WTC11 (cell line): Measurements from ENCODE around the gene COX10. TPM values are rescaled to one million over a fixed set of nuclear protein-coding genes. Genes with fewer than 3 reads are reported as not detected.

Experiments
- ATAC-seq: fragments of 200-7000 bp; cut with Tn5 transposase; 2 replicates; pipeline ENCODE4 v1.10.0; 2021; ENCODE audit warnings: mild to moderate bottlenecking, moderate library complexity
- CTCF ChIA-PET: fragments of 300-600 bp; sonication (Branson Sonifier 250); formaldehyde crosslinking; loops from one replicate; lab custom pipeline; 2021; ENCODE audit warnings: antibody characterized with exemption; lab: Charles Lee
- POLR2A ChIA-PET: fragments of 350-600 bp; sonication (Branson Sonifier 250); formaldehyde crosslinking; loops from one replicate; lab custom pipeline; 2021; ENCODE audit warnings: antibody characterized with exemption; lab: Charles Lee
- DNase-seq: peaks from one replicate; pipeline ENCODE4 v3.0.0; 2021; ENCODE audit warnings: low spot score
- H3K27ac Mint-ChIP-seq: 2 replicates; pipeline ENCODE4 v1.8.0; 2021; ENCODE audit warnings: mixed read lengths
- H3K27me3 Mint-ChIP-seq: 2 replicates; pipeline ENCODE4 v1.8.0; 2021; ENCODE audit warnings: low read depth, mild to moderate bottlenecking, moderate library complexity, mixed read lengths
- H3K36me3 Mint-ChIP-seq: 2 replicates; pipeline ENCODE4 v1.8.0; 2021; ENCODE audit warnings: mixed read lengths
- H3K4me1 Mint-ChIP-seq: 2 replicates; pipeline ENCODE4 v1.8.0; 2022; ENCODE audit warnings: mixed read lengths
- H3K4me3 Mint-ChIP-seq: 2 replicates; pipeline ENCODE4 v1.8.0; 2021; ENCODE audit warnings: mild to moderate bottlenecking, moderate library complexity, mixed read lengths
- H3K9me3 Mint-ChIP-seq: 2 replicates; pipeline ENCODE4 v1.8.0; 2021; ENCODE audit warnings: mixed read lengths
- ETV6 ChIP-seq: sonication (generic); formaldehyde crosslinking; IDR thresholded peaks from 2 replicates; pipeline ENCODE4 v1.8.1; 2022; ENCODE audit warnings: mild to moderate bottlenecking, missing genetic modification reagents
- FOXJ3 ChIP-seq: sonication (generic); formaldehyde crosslinking; IDR thresholded peaks from 2 replicates; pipeline ENCODE4 v1.9.0; 2021; ENCODE audit warnings: missing genetic modification reagents, mild to moderate bottlenecking, borderline replicate concordance
- FOXP1 ChIP-seq: sonication (generic); formaldehyde crosslinking; IDR thresholded peaks from 2 replicates; pipeline ENCODE4 v1.8.0; 2022; ENCODE audit warnings: missing genetic modification reagents, mild to moderate bottlenecking, moderate library complexity, borderline replicate concordance
- MXD4 ChIP-seq: fragments of 250-450 bp; sonication (Bioruptor Pico); IDR thresholded peaks from 2 replicates; pipeline ENCODE4 v1.8.0; 2021; ENCODE audit warnings: mild to moderate bottlenecking, moderate library complexity, borderline replicate concordance
- NFE2L1 ChIP-seq: sonication (generic); formaldehyde crosslinking; IDR thresholded peaks from 2 replicates; pipeline ENCODE4 v1.8.1; 2023; ENCODE audit warnings: missing genetic modification reagents
- NFYB ChIP-seq: sonication (generic); formaldehyde crosslinking; conservative IDR thresholded peaks from 2 replicates; pipeline ENCODE4 v1.8.0; 2022; ENCODE audit warnings: low read depth, missing genetic modification reagents
- RORB ChIP-seq: fragments of 250-450 bp; sonication (Bioruptor Pico); IDR thresholded peaks from 2 replicates; pipeline ENCODE4 v1.9.0; 2021; ENCODE audit warnings: mild to moderate bottlenecking
- TEAD1 ChIP-seq: sonication (generic); formaldehyde crosslinking; IDR thresholded peaks from 2 replicates; pipeline ENCODE4 v1.8.0; 2022; ENCODE audit warnings: mild to moderate bottlenecking, missing genetic modification reagents
- TEAD4 ChIP-seq: sonication (generic); formaldehyde crosslinking; IDR thresholded peaks from 2 replicates; pipeline ENCODE4 v1.8.0; 2022; ENCODE audit warnings: mild to moderate bottlenecking, missing genetic modification reagents
- TP53 ChIP-seq: sonication (generic); formaldehyde crosslinking; IDR thresholded peaks from 2 replicates; pipeline ENCODE4 v1.8.1; 2023; ENCODE audit warnings: mild to moderate bottlenecking, missing genetic modification reagents
- ZBTB21 ChIP-seq: sonication (generic); formaldehyde crosslinking; IDR thresholded peaks from 2 replicates; pipeline ENCODE4 v1.8.1; 2023; ENCODE audit warnings: mild to moderate bottlenecking, missing genetic modification reagents, borderline replicate concordance
- ZNF121 ChIP-seq: sonication (generic); formaldehyde crosslinking; IDR thresholded peaks from 2 replicates; pipeline ENCODE4 v1.8.0; 2023; ENCODE audit warnings: missing genetic modification reagents
- ZNF317 ChIP-seq: sonication (generic); formaldehyde crosslinking; IDR thresholded peaks from 2 replicates; pipeline ENCODE4 v1.8.1; 2023; ENCODE audit warnings: low read depth, mild to moderate bottlenecking, moderate library complexity, missing genetic modification reagents, borderline replicate concordance
- total RNA-seq: library from RNA; stranded (reverse); gene quantifications from 3 replicates; pipeline ENCODE4 v1.2.3, GENCODE V29; 2021
- TF ChIP-seq, protein P1 (sequence below): fragments of 250-450 bp; sonication (Bioruptor Pico); IDR thresholded peaks from 2 replicates; pipeline ENCODE4 v1.9.0; 2021; ENCODE audit warnings: mild to moderate bottlenecking, borderline replicate concordance
- TF ChIP-seq, protein P2 (sequence below): sonication (generic); formaldehyde crosslinking; IDR thresholded peaks from 2 replicates; pipeline ENCODE4 v1.8.0; 2022; ENCODE audit warnings: mild to moderate bottlenecking, missing genetic modification reagents
- TF ChIP-seq, protein P3 (sequence below): sonication (generic); formaldehyde crosslinking; IDR thresholded peaks from 2 replicates; pipeline ENCODE4 v1.8.1; 2023; ENCODE audit warnings: mild to moderate bottlenecking, missing genetic modification reagents
- TF ChIP-seq, protein P4 (sequence below): sonication (generic); formaldehyde crosslinking; IDR thresholded peaks from 2 replicates; pipeline ENCODE4 v1.8.1; 2022; ENCODE audit warnings: mild to moderate bottlenecking, moderate library complexity, missing genetic modification reagents
- TF ChIP-seq, protein P5 (sequence below): fragments of 250-450 bp; sonication (Bioruptor Pico); conservative IDR thresholded peaks from 2 replicates; pipeline ENCODE4 v1.9.0; 2021; ENCODE audit warnings: mild to moderate bottlenecking
- TF ChIP-seq, protein P6 (sequence below): sonication (generic); formaldehyde crosslinking; IDR thresholded peaks from 2 replicates; pipeline ENCODE4 v1.8.1; 2023; ENCODE audit warnings: mild to moderate bottlenecking, missing genetic modification reagents
- TF ChIP-seq, protein P7 (sequence below): sonication (generic); formaldehyde crosslinking; IDR thresholded peaks from 2 replicates; pipeline ENCODE4 v1.8.1; 2023; ENCODE audit warnings: mild to moderate bottlenecking, missing genetic modification reagents, moderate library complexity

COX10 gene
- total RNA-seq, 1 experiment from 2014 or later, result 22.0 TPM

DNA sequence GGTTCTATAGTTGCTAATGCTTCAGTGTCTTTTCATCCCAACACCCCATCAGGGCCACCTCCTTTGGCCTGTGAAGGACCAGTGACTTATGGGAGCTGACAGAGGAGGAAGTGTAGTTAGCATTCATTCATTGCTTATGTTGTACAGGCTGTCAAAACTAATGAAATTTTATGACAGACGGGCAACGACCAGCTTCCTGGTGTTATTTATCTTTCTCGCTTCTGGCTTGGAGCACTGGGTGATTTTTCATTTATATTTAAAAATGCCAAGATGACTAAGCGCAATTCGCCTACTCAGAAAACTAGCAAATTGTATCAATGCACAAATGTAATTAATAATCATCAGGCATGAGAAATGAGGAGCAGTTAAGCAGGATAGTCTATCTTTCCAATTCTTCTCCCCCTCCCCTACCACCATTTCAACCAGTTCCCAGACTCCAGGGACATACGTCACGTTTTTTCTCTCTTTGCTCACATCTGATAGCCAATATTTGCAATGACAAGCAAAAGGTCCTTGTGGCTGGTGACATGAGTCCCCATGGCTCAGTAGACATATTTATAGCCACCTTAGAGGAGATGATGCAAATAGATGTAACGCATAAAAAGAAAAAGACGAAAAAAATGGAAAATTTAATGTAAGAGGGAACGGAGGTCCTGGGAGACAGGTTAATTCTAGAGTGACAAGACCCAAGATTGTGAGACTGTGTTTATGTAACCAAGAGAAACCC is 156.1 kb downstream of the COX10 start (continued):
- TF ChIP-seq, protein P1, sequence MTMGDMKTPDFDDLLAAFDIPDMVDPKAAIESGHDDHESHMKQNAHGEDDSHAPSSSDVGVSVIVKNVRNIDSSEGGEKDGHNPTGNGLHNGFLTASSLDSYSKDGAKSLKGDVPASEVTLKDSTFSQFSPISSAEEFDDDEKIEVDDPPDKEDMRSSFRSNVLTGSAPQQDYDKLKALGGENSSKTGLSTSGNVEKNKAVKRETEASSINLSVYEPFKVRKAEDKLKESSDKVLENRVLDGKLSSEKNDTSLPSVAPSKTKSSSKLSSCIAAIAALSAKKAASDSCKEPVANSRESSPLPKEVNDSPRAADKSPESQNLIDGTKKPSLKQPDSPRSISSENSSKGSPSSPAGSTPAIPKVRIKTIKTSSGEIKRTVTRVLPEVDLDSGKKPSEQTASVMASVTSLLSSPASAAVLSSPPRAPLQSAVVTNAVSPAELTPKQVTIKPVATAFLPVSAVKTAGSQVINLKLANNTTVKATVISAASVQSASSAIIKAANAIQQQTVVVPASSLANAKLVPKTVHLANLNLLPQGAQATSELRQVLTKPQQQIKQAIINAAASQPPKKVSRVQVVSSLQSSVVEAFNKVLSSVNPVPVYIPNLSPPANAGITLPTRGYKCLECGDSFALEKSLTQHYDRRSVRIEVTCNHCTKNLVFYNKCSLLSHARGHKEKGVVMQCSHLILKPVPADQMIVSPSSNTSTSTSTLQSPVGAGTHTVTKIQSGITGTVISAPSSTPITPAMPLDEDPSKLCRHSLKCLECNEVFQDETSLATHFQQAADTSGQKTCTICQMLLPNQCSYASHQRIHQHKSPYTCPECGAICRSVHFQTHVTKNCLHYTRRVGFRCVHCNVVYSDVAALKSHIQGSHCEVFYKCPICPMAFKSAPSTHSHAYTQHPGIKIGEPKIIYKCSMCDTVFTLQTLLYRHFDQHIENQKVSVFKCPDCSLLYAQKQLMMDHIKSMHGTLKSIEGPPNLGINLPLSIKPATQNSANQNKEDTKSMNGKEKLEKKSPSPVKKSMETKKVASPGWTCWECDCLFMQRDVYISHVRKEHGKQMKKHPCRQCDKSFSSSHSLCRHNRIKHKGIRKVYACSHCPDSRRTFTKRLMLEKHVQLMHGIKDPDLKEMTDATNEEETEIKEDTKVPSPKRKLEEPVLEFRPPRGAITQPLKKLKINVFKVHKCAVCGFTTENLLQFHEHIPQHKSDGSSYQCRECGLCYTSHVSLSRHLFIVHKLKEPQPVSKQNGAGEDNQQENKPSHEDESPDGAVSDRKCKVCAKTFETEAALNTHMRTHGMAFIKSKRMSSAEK, result no peak
- TF ChIP-seq ETV6 (CRISPR knock-in tag) (no peak), TP53 (no peak), TEAD4 (no peak), FOXJ3 (CRISPR knock-in tag) (no peak), ZNF121 (CRISPR knock-in tag) (no peak), NFYB (CRISPR knock-in tag) (no peak), ZBTB21 (CRISPR knock-in tag) (no peak), MXD4 (CRISPR knock-in tag) (no peak), FOXP1 (CRISPR knock-in tag) (no peak), NFE2L1 (no peak)
- TF ChIP-seq, protein P2, sequence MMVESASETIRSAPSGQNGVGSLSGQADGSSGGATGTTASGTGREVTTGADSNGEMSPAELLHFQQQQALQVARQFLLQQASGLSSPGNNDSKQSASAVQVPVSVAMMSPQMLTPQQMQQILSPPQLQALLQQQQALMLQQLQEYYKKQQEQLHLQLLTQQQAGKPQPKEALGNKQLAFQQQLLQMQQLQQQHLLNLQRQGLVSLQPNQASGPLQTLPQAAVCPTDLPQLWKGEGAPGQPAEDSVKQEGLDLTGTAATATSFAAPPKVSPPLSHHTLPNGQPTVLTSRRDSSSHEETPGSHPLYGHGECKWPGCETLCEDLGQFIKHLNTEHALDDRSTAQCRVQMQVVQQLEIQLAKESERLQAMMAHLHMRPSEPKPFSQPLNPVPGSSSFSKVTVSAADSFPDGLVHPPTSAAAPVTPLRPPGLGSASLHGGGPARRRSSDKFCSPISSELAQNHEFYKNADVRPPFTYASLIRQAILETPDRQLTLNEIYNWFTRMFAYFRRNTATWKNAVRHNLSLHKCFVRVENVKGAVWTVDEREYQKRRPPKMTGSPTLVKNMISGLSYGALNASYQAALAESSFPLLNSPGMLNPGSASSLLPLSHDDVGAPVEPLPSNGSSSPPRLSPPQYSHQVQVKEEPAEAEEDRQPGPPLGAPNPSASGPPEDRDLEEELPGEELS, result no peak
- TF ChIP-seq, protein P3, sequence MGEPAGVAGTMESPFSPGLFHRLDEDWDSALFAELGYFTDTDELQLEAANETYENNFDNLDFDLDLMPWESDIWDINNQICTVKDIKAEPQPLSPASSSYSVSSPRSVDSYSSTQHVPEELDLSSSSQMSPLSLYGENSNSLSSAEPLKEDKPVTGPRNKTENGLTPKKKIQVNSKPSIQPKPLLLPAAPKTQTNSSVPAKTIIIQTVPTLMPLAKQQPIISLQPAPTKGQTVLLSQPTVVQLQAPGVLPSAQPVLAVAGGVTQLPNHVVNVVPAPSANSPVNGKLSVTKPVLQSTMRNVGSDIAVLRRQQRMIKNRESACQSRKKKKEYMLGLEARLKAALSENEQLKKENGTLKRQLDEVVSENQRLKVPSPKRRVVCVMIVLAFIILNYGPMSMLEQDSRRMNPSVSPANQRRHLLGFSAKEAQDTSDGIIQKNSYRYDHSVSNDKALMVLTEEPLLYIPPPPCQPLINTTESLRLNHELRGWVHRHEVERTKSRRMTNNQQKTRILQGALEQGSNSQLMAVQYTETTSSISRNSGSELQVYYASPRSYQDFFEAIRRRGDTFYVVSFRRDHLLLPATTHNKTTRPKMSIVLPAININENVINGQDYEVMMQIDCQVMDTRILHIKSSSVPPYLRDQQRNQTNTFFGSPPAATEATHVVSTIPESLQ (CRISPR knock-in tag), result no peak
- TF ChIP-seq, protein P4, sequence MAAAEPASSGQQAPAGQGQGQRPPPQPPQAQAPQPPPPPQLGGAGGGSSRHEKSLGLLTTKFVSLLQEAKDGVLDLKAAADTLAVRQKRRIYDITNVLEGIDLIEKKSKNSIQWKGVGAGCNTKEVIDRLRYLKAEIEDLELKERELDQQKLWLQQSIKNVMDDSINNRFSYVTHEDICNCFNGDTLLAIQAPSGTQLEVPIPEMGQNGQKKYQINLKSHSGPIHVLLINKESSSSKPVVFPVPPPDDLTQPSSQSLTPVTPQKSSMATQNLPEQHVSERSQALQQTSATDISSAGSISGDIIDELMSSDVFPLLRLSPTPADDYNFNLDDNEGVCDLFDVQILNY (CRISPR knock-in tag), result no peak

DNA sequence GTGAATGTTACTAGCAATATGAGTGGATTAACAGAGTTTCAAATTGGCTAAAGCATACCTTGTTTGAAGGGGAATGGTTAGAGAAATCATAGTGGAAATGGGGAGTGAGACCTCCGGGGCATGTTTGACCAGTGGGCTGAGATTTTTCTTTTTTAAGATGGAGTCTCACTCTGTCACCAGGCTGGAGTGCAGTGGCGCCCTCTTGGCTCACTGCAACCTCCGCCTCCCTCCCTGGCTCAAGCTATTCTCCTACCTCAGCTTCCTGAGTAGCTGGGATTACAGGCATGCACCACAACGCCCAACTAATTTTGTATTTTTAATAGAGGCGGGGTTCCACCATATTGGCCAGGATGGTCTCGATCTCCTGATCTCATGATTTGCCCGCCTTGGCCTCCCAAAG is 157.7 kb downstream of the COX10 start:
- Mint-ChIP-seq H3K4me1 (peaks cover 3% of the 10 kb centered on the region; the same call in 1 of the 2 replicates), H3K4me3 (no peak overlapping the region), H3K9me3 (peaks cover 21% of the 10 kb centered on the region), H3K27ac (no peak overlapping the region), H3K36me3 (peaks cover 9% of the 10 kb centered on the region), H3K27me3 (no peaks in the 10 kb centered on the region)
- no peak; the same call in 1 of the 2 replicates for ATAC-seq
- CTCF ChIA-PET, result interaction anchor here (0.6 to 1.3 kb wide), 2 partner anchors 22 to 75 kb away, joined by 3 to 6 read pairs; no protein-coding TSS in a partner anchor
- POLR2A ChIA-PET, result no interaction called here
- DNase-seq, result no peak
- TF ChIP-seq, protein P5, sequence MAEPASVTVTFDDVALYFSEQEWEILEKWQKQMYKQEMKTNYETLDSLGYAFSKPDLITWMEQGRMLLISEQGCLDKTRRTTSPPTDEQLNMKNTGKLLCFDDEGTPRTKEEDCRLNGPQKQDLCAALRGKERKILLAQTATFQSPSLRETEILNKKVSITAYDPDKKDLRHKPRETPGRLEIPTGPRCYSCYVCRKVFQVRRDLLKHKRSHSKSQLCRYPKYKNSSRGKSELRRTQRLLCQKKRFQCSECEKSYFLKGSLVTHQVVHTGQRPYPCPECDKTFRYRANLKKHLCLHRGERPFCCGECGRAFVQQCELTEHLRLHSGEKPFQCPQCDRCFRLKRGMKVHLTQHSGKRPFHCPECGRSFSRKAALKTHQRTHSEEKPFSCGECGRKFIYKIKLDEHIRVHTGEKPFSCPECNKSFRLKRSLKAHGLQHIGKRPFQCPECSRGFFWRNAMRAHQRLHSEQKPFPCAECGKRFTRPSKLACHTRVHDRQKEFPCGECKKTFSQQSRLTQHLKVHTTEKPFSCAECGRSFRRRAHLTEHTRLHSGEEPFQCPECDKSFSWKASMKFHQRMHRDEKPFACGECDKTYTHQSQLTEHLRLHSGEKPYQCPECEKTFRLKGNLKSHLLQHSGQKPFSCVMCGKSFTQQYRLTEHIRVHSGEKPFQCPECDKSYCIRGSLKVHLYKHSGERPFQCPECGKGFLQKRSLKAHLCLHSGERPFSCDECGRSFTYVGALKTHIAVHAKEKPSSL (CRISPR knock-in tag), result no peak
- no peak for TF ChIP-seq ZNF317 (CRISPR knock-in tag)
- TF ChIP-seq ZBTB21 (CRISPR knock-in tag), result no peak
- TF ChIP-seq, protein P6, sequence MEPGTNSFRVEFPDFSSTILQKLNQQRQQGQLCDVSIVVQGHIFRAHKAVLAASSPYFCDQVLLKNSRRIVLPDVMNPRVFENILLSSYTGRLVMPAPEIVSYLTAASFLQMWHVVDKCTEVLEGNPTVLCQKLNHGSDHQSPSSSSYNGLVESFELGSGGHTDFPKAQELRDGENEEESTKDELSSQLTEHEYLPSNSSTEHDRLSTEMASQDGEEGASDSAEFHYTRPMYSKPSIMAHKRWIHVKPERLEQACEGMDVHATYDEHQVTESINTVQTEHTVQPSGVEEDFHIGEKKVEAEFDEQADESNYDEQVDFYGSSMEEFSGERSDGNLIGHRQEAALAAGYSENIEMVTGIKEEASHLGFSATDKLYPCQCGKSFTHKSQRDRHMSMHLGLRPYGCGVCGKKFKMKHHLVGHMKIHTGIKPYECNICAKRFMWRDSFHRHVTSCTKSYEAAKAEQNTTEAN (CRISPR knock-in tag), result no peak
- TF ChIP-seq, protein P7, sequence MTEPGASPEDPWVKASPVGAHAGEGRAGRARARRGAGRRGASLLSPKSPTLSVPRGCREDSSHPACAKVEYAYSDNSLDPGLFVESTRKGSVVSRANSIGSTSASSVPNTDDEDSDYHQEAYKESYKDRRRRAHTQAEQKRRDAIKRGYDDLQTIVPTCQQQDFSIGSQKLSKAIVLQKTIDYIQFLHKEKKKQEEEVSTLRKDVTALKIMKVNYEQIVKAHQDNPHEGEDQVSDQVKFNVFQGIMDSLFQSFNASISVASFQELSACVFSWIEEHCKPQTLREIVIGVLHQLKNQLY (CRISPR knock-in tag), result no peak
- TF ChIP-seq, protein P2, result no peak
- TF ChIP-seq TEAD1 (CRISPR knock-in tag), result no peak
- no peak for TF ChIP-seq FOXJ3 (CRISPR knock-in tag)
- TF ChIP-seq RORB, result no peak
